ENCODE results near the gene MS4A18. TPM values are rescaled to one million over a fixed set of nuclear protein-coding genes. Genes with fewer than 3 reads are reported as not detected.

MS4A18 gene
- total RNA-seq, 5 donors from 2014 or later (not counting 1 experiment from before 2014, with no cell fraction given) = not detected

DNA sequence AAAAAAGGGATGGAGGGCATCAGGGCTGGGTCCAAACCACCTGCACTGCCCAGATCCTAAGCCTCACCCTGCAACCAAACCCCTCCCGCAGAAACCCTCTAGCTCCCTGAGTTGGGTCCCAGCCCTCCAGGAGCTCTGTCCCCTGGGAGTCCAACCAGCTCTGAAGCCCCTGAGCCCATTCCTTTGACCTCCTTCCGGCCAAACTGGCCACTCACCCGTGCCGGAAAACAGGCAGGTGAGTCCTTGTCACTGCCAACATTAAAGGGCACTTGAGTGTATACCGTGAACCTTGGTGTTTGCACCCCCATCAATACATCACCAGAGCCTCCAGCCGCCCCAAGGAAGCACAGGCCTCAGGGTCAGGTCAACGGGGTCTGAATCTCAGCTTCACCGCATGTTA lies 43.7 kb downstream of the MS4A18 start:
- Mint-ChIP-seq H3K4me3 (no peak overlapping the region), H3K27ac (no peak overlapping the region), H3K27me3 (peaks cover 14 to 45% of the 10 kb centered on the region in 2 donors), H3K9me3 (no peaks in the 10 kb centered on the region), H3K36me3 (no peaks in the 10 kb centered on the region), H3K4me1 (no peaks in the 10 kb centered on the region)
- Histone ChIP-seq H3K4me3 (ENCODE audit: control insufficient read depth in 1 of 2, extremely low read depth in 1 of 2, low read length in 1 of 2) (no peak overlapping the region), H3K27ac (ENCODE audit: low read length) (no peak overlapping the region), H3K4me1 (ENCODE audit: control insufficient read depth in 1 of 2, extremely low read depth in 1 of 2, insufficient read depth in 2 of 2, low read length in 2 of 2) (no peaks in the 10 kb centered on the region), H3K27me3 (replicated peaks in 1 of 2; ENCODE audit: control insufficient read depth in 2 of 2, extremely low read depth in 1 of 2, insufficient read depth in 2 of 2, low read length in 1 of 2) (peaks cover 0 to 65% of the 10 kb centered on the region in 2 experiments), H3K9me3 (no peaks in the 10 kb centered on the region), H3K36me3 (ENCODE audit: control insufficient read depth in 2 of 2, extremely low read depth in 1 of 2, insufficient read depth in 1 of 2, low read length in 1 of 2) (no peaks in the 10 kb centered on the region)
- ChIA-PET CTCF (no interaction called here), POLR2A (interaction anchor here in 1 of 2 donors (0.5 to 0.6 kb wide), 2 partner anchors 85 to 87 kb away, joined by 4 to 5 read pairs; no protein-coding TSS in a partner anchor)
- ATAC-seq (replicated peaks in 1 of 4) = no peak
- DNase-seq = no peak
- 98% methylated on average over 7 of the region's 8 CpGs for WGBS (ENCODE audit: insufficient coverage)

DNA sequence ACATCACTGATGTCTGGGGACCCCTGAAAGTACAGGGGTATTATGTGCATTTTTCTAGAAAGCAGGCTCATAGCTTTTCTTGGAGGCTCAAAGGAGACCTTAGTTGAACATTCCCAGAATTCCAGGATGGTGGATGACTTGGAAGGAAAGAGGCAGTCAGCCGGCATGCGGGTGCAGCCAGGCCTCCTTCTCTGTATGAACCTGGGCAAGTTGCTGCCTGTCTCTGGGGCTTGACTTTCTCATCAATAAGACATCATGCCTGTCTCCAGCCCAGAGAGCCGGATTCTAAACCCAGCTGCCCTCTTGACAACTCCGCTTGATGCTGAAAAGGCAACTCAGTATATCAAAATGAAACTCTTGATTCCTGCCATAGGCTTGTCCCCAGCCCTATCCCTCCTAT lies 44.8 kb downstream of the MS4A18 start:
- no peak overlapping the region for H3K4me3 ChIP-seq (ENCODE audit: control insufficient read depth in 1 of 2, extremely low read depth in 1 of 2, low read length in 1 of 2)
- no peak overlapping the region for H3K27ac Mint-ChIP-seq
- H3K36me3 ChIP-seq (ENCODE audit: control insufficient read depth in 2 of 2, extremely low read depth in 1 of 2, insufficient read depth in 1 of 2, low read length in 1 of 2) = no peaks in the 10 kb centered on the region
- peaks cover 8 to 39% of the 10 kb centered on the region in 2 donors for H3K27me3 Mint-ChIP-seq
- H3K4me3 Mint-ChIP-seq = no peak overlapping the region
- ATAC-seq (replicated peaks in 1 of 4) (no peak), DNase-seq (no peak)
- H3K36me3 Mint-ChIP-seq = no peaks in the 10 kb centered on the region
- peaks cover 0 to 65% of the 10 kb centered on the region in 2 experiments for H3K27me3 ChIP-seq (replicated peaks in 1 of 2; ENCODE audit: control insufficient read depth in 2 of 2, extremely low read depth in 1 of 2, insufficient read depth in 2 of 2, low read length in 1 of 2)
- H3K9me3 Mint-ChIP-seq = no peaks in the 10 kb centered on the region
- H3K4me1 ChIP-seq (ENCODE audit: control insufficient read depth in 1 of 2, extremely low read depth in 1 of 2, insufficient read depth in 2 of 2, low read length in 2 of 2) = no peaks in the 10 kb centered on the region
- POLR2A ChIA-PET = no interaction called here
- CTCF ChIA-PET = no interaction called here
- 95% methylated on average over 4 of the region's 4 CpGs for WGBS (ENCODE audit: insufficient coverage)
- H3K4me1 Mint-ChIP-seq = peaks cover 0 to 1% (median under 1%) of the 10 kb centered on the region in 3 donors
- H3K27ac ChIP-seq (ENCODE audit: low read length) = no peak overlapping the region
- H3K9me3 ChIP-seq = no peaks in the 10 kb centered on the region

- CTCF ChIA-PET = no interaction called here
These were observed 45.3 kb downstream of the MS4A18 start for GRCh38 chr11:60769811-60770210.

DNA sequence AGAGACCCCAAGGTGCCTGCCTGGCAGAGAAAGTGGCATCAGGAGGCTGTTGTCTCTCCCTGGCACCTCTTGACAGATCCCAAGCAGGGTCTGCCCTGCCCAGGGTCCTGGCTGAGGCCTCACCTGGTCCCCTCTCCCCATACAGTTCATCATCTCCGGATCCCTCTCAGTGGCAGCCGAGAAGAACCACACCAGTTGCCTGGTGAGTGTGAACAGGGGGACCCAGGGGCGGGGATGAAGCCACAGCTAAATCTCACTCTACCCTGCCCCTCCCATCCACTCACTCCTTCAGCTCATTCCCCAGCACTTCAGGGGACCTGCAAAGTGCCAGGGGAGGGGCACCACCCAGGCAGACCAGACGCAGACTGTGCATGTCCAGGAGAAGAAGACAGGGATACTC lies 46.6 kb downstream of the MS4A18 start:
- ATAC-seq (replicated peaks in 1 of 4) (no peak), DNase-seq (no peak)
- no peaks in the 10 kb centered on the region for H3K9me3 ChIP-seq
- Mint-ChIP-seq H3K4me1 (peaks cover 6 to 11% (median 10%) of the 10 kb centered on the region in 3 donors), H3K27ac (no peak overlapping the region), H3K27me3 (peaks cover 5 to 26% of the 10 kb centered on the region in 2 donors), H3K36me3 (no peaks in the 10 kb centered on the region), H3K4me3 (no peak overlapping the region), H3K9me3 (no peaks in the 10 kb centered on the region)
- ChIA-PET CTCF (no interaction called here), POLR2A (interaction anchor here in 1 of 2 donors (0.5 kb wide), 1 partner anchor 1676 kb away, joined by 3 read pairs; no protein-coding TSS in a partner anchor)
- peaks cover 0 to 68% of the 10 kb centered on the region in 2 experiments for H3K27me3 ChIP-seq (replicated peaks in 1 of 2; ENCODE audit: control insufficient read depth in 2 of 2, extremely low read depth in 1 of 2, insufficient read depth in 2 of 2, low read length in 1 of 2)
- peaks cover 0 to 10% of the 10 kb centered on the region in 2 experiments for H3K4me1 ChIP-seq (ENCODE audit: control insufficient read depth in 1 of 2, extremely low read depth in 1 of 2, insufficient read depth in 2 of 2, low read length in 2 of 2)
- H3K36me3 ChIP-seq (ENCODE audit: control insufficient read depth in 2 of 2, extremely low read depth in 1 of 2, insufficient read depth in 1 of 2, low read length in 1 of 2) = no peaks in the 10 kb centered on the region
- no peak overlapping the region for H3K27ac ChIP-seq (ENCODE audit: low read length)
- 80% methylated on average over 1 of the region's 4 CpGs for WGBS (ENCODE audit: insufficient coverage)
- H3K4me3 ChIP-seq (ENCODE audit: control insufficient read depth in 1 of 2, extremely low read depth in 1 of 2, low read length in 1 of 2) = no peak overlapping the region

More at GRCh38 chr11:60769811-60770210, 45.3 kb downstream of the MS4A18 start:
- Mint-ChIP-seq H3K27ac (no peak overlapping the region), H3K4me3 (no peak overlapping the region), H3K27me3 (peaks cover 5 to 34% of the 10 kb centered on the region in 2 donors), H3K36me3 (no peaks in the 10 kb centered on the region), H3K4me1 (peaks cover 5 to 6% (median 5%) of the 10 kb centered on the region in 3 donors), H3K9me3 (no peaks in the 10 kb centered on the region)
- 78% methylated on average over 11 of the region's 11 CpGs for WGBS (ENCODE audit: insufficient coverage)
- Histone ChIP-seq H3K36me3 (ENCODE audit: control insufficient read depth in 2 of 2, extremely low read depth in 1 of 2, insufficient read depth in 1 of 2, low read length in 1 of 2) (no peaks in the 10 kb centered on the region), H3K4me3 (ENCODE audit: control insufficient read depth in 1 of 2, extremely low read depth in 1 of 2, low read length in 1 of 2) (no peak overlapping the region), H3K9me3 (no peaks in the 10 kb centered on the region), H3K27ac (ENCODE audit: low read length) (no peak overlapping the region), H3K27me3 (replicated peaks in 1 of 2; ENCODE audit: control insufficient read depth in 2 of 2, extremely low read depth in 1 of 2, insufficient read depth in 2 of 2, low read length in 1 of 2) (peaks cover 0 to 66% of the 10 kb centered on the region in 2 experiments), H3K4me1 (ENCODE audit: control insufficient read depth in 1 of 2, extremely low read depth in 1 of 2, insufficient read depth in 2 of 2, low read length in 2 of 2) (peaks cover 0 to 2% of the 10 kb centered on the region in 2 experiments)
- ATAC-seq (replicated peaks in 1 of 4) (no peak), DNase-seq (no peak)
- POLR2A ChIA-PET = no interaction called here

- H3K27me3 Mint-ChIP-seq = peaks cover 2 to 21% of the 10 kb centered on the region in 2 donors
- peaks cover 0 to 64% of the 10 kb centered on the region in 2 experiments for H3K27me3 ChIP-seq (replicated peaks in 1 of 2; ENCODE audit: control insufficient read depth in 2 of 2, extremely low read depth in 1 of 2, insufficient read depth in 2 of 2, low read length in 1 of 2)
- H3K4me1 Mint-ChIP-seq = peaks cover 6 to 11% (median 10%) of the 10 kb centered on the region in 3 donors
- no peak for DNase-seq
- no peaks in the 10 kb centered on the region for H3K9me3 ChIP-seq
- H3K4me1 ChIP-seq (ENCODE audit: control insufficient read depth in 1 of 2, extremely low read depth in 1 of 2, insufficient read depth in 2 of 2, low read length in 2 of 2) = peaks cover 0 to 10% of the 10 kb centered on the region in 2 experiments
- 75% methylated on average over 15 of the region's 16 CpGs for WGBS (ENCODE audit: insufficient coverage)
- CTCF ChIA-PET = no interaction called here
- no peaks in the 10 kb centered on the region for H3K36me3 ChIP-seq (ENCODE audit: control insufficient read depth in 2 of 2, extremely low read depth in 1 of 2, insufficient read depth in 1 of 2, low read length in 1 of 2)
- H3K27ac Mint-ChIP-seq = no peak overlapping the region
- H3K4me3 ChIP-seq (ENCODE audit: control insufficient read depth in 1 of 2, extremely low read depth in 1 of 2, low read length in 1 of 2) = no peak overlapping the region
- H3K27ac ChIP-seq (ENCODE audit: low read length) = no peak overlapping the region
- no peaks in the 10 kb centered on the region for H3K36me3 Mint-ChIP-seq
- no peak overlapping the region for H3K4me3 Mint-ChIP-seq
- POLR2A ChIA-PET = interaction anchor here in 1 of 2 donors (0.5 kb wide), 1 partner anchor 1676 kb away, joined by 3 read pairs; no protein-coding TSS in a partner anchor
- no peaks in the 10 kb centered on the region for H3K9me3 Mint-ChIP-seq
- ATAC-seq (replicated peaks in 1 of 4) = no peak
These were observed 47.5 kb downstream of the MS4A18 start for GRCh38 chr11:60771879-60772525.

GRCh38 chr11:60772666-60773065 lies 48.1 kb downstream of the MS4A18 start:
- peaks cover 6 to 11% (median 10%) of the 10 kb centered on the region in 3 donors for H3K4me1 Mint-ChIP-seq

More at GRCh38 chr11:60772666-60773065, 48.1 kb downstream of the MS4A18 start:
- Mint-ChIP-seq H3K27ac (no peak overlapping the region), H3K9me3 (no peaks in the 10 kb centered on the region), H3K4me3 (no peak overlapping the region), H3K36me3 (no peaks in the 10 kb centered on the region), H3K27me3 (peaks cover 0 to 19% of the 10 kb centered on the region in 2 donors)
- Histone ChIP-seq H3K4me1 (ENCODE audit: control insufficient read depth in 1 of 2, extremely low read depth in 1 of 2, insufficient read depth in 2 of 2, low read length in 2 of 2) (peaks cover 0 to 10% of the 10 kb centered on the region in 2 experiments), H3K27ac (ENCODE audit: low read length) (no peak overlapping the region), H3K4me3 (ENCODE audit: control insufficient read depth in 1 of 2, extremely low read depth in 1 of 2, low read length in 1 of 2) (no peak overlapping the region), H3K9me3 (no peaks in the 10 kb centered on the region), H3K36me3 (ENCODE audit: control insufficient read depth in 2 of 2, extremely low read depth in 1 of 2, insufficient read depth in 1 of 2, low read length in 1 of 2) (no peaks in the 10 kb centered on the region), H3K27me3 (replicated peaks in 1 of 2; ENCODE audit: control insufficient read depth in 2 of 2, extremely low read depth in 1 of 2, insufficient read depth in 2 of 2, low read length in 1 of 2) (peaks cover 0 to 57% of the 10 kb centered on the region in 2 experiments)
- POLR2A ChIA-PET = no interaction called here
- no peak for DNase-seq
- 84% methylated on average over 7 of the region's 8 CpGs for WGBS (ENCODE audit: insufficient coverage)
- CTCF ChIA-PET = no interaction called here
- ATAC-seq (replicated peaks in 1 of 4) = no peak

Data from T-cell (primary cell).